Lower lobe of right lung (tissue), 2 donors: ENCODE results near the gene IPMK. TPM values are rescaled to one million over a fixed set of nuclear protein-coding genes. Genes with fewer than 3 reads are reported as not detected.

Source experiments
- ATAC-seq, 2 donors: fragments of 200-7000 bp; cut with Tn5 transposase; one replicate each; pipeline ENCODE4 v1.9.1; 2020 to 2022; ENCODE audit warnings: mild to moderate bottlenecking in 2 of 2, moderate library complexity in 2 of 2
- DNase-seq: peaks from one replicate; pipeline ENCODE4 v3.0.0-alpha.2; 2020
- H3K27ac ChIP-seq: fragments of 200-600 bp; one replicate; pipeline ENCODE4 v1.8.0; 2022
- H3K27me3 ChIP-seq: fragments of 200-600 bp; one replicate; pipeline ENCODE4 v1.8.0; 2022; ENCODE audit warnings: low read depth
- H3K36me3 ChIP-seq: fragments of 200-600 bp; one replicate; pipeline ENCODE4 v1.8.0; 2022; ENCODE audit warnings: mild to moderate bottlenecking
- H3K4me1 ChIP-seq: fragments of 200-600 bp; one replicate; pipeline ENCODE4 v1.8.0; 2022
- H3K4me3 ChIP-seq: fragments of 200-600 bp; one replicate; pipeline ENCODE4 v1.8.0; 2022; ENCODE audit warnings: mild to moderate bottlenecking
- H3K9me3 ChIP-seq: fragments of 200-600 bp; one replicate; pipeline ENCODE4 v1.8.0; 2022
- CTCF ChIP-seq: fragments of 200-600 bp; IDR thresholded peaks from one replicate; pipeline ENCODE4 v1.8.0; 2022; ENCODE audit warnings: antibody characterized with exemption, mild to moderate bottlenecking
- intact Hi-C: fragments of 100-400 bp; cut with DNase I; formaldehyde crosslinking; loops from one replicate; pipeline ENCODE4 v1.11.0; 2022
- total RNA-seq: library from RNA; stranded (reverse); fragmentation: NEBNext Ultra II Directional; extraction: Animal tissue kit (Norgen Biotek cat#: 25700); gene quantifications from one replicate; pipeline ENCODE4 v1.2.1, GENCODE V29; 2021
- donor health status: DM: no; HTN: yes; CAD: no; lungs with severe emphysema.

Gene IPMK
- total RNA-seq, 1 donor from 2014 or later, result 7.5 TPM

- Histone ChIP-seq H3K27me3 (no peaks in the 10 kb centered on the region), H3K4me1 (no peaks in the 10 kb centered on the region), H3K27ac (no peak overlapping the region), H3K4me3 (no peak overlapping the region), H3K9me3 (no peaks in the 10 kb centered on the region), H3K36me3 (no peaks in the 10 kb centered on the region)
- no peak for TF ChIP-seq CTCF
- ATAC-seq, result no peak
- intact Hi-C loops, result no loop called here
- no peak for DNase-seq
Observed at GRCh38 chr10:58174831-58175230, 92.9 kb downstream of the IPMK start.

- H3K27me3 ChIP-seq, result no peaks in the 10 kb centered on the region
- no peak overlapping the region for H3K4me3 ChIP-seq
- no peaks in the 10 kb centered on the region for H3K36me3 ChIP-seq
- no peak for ATAC-seq
- intact Hi-C loops, result no loop called here
- no peak overlapping the region for H3K27ac ChIP-seq
- H3K9me3 ChIP-seq, result no peaks in the 10 kb centered on the region
- no peaks in the 10 kb centered on the region for H3K4me1 ChIP-seq
- no peak for DNase-seq
- TF ChIP-seq CTCF, result no peak
Observed at GRCh38 chr10:58173391-58173790, 94.3 kb downstream of the IPMK start.

- Histone ChIP-seq H3K36me3 (no peaks in the 10 kb centered on the region), H3K27ac (no peak overlapping the region), H3K4me1 (no peaks in the 10 kb centered on the region), H3K4me3 (no peak overlapping the region), H3K9me3 (no peaks in the 10 kb centered on the region), H3K27me3 (no peaks in the 10 kb centered on the region)
- no peak for TF ChIP-seq CTCF
- ATAC-seq (no peak), DNase-seq (no peak)
- intact Hi-C loops, result no loop called here
Observed at GRCh38 chr10:58171146-58171545, 96.5 kb downstream of the IPMK start.

GRCh38 chr10:58164517-58164916 is 103.2 kb downstream of the IPMK start:
- H3K4me3 ChIP-seq, result no peak overlapping the region
- no peaks in the 10 kb centered on the region for H3K4me1 ChIP-seq
- DNase-seq (no peak), ATAC-seq (no peak)
- intact Hi-C loops, result no loop called here
- no peaks in the 10 kb centered on the region for H3K36me3 ChIP-seq
- TF ChIP-seq CTCF, result no peak
- H3K27me3 ChIP-seq, result no peaks in the 10 kb centered on the region
- H3K9me3 ChIP-seq, result no peaks in the 10 kb centered on the region
- H3K27ac ChIP-seq, result no peak overlapping the region

GRCh38 chr10:58158806-58159205 is 108.9 kb downstream of the IPMK start:
- no peaks in the 10 kb centered on the region for H3K36me3 ChIP-seq
- H3K4me3 ChIP-seq, result no peak overlapping the region
- H3K27me3 ChIP-seq, result no peaks in the 10 kb centered on the region
- DNase-seq (no peak), ATAC-seq (no peak)
- H3K27ac ChIP-seq, result no peak overlapping the region
- intact Hi-C loops, result no loop called here
- TF ChIP-seq CTCF, result no peak
- H3K9me3 ChIP-seq, result no peaks in the 10 kb centered on the region
- no peaks in the 10 kb centered on the region for H3K4me1 ChIP-seq
